Common myeloid progenitor, CD34-positive (primary cell): ENCODE data around the gene TICAM1.
"Not testable (repeated sequence)": the region's sequence is repeated elsewhere in the genome, so short reads cannot be mapped to it uniquely, and the experiment has no call there.

Experiments used
- CTCF ChIA-PET: fragments of 350-600 bp; sonication (Branson Sonifier 250); formaldehyde crosslinking; loops from one replicate; lab custom pipeline; 2021; ENCODE audit warnings: antibody characterized with exemption; lab: Charles Lee
- POLR2A ChIA-PET: fragments of 350-600 bp; sonication (Branson Sonifier 250); formaldehyde crosslinking; loops from one replicate; lab custom pipeline; 2021; ENCODE audit warnings: antibody characterized with exemption; lab: Charles Lee
- DNase-seq, 3 donors: peaks; one replicate each; pipeline versions ENCODE4 v3.0.0 to v3.0.0-alpha.2; 2013
- H3K27ac ChIP-seq, 2 experiments: 1 replicate in 1 of 2; 2 replicates in 1 of 2; pipeline ENCODE4 v1.7.0; 2013; ENCODE audit warnings: inconsistent platforms in 2 of 2, low read length in 2 of 2, mild to moderate bottlenecking in 2 of 2, low read depth in 1 of 2, moderate library complexity in 1 of 2; ENCODE audit not compliant: severe bottlenecking in 2 of 2, insufficient read depth in 1 of 2, poor library complexity in 1 of 2
- H3K27me3 ChIP-seq, 5 experiments: replicated peaks in 2 of 5; 1 replicate in 3 of 5; 2 replicates in 2 of 5; pipeline versions ENCODE4 v1.6.1 to v1.7.0; 2013; ENCODE audit warnings: low read length in 4 of 5, mild to moderate bottlenecking in 2 of 5, moderate library complexity in 2 of 5, inconsistent platforms in 1 of 5; ENCODE audit not compliant: insufficient read depth in 5 of 5, control insufficient read depth in 4 of 5
- H3K36me3 ChIP-seq, 4 experiments: 1 replicate in 2 of 4; 2 replicates in 2 of 4; pipeline versions ENCODE4 v1.6.1 to v1.7.0; 2013; ENCODE audit warnings: low read length in 3 of 4, control low read depth in 1 of 4, mild to moderate bottlenecking in 1 of 4; ENCODE audit not compliant: control insufficient read depth in 4 of 4, insufficient read depth in 4 of 4
- H3K4me1 ChIP-seq, 4 experiments: 1 replicate in 3 of 4; 2 replicates in 1 of 4; pipeline versions ENCODE4 v1.6.1 to v1.7.1; 2013; ENCODE audit warnings: low read length in 3 of 4, mild to moderate bottlenecking in 3 of 4, control low read depth in 1 of 4, inconsistent platforms in 1 of 4, moderate library complexity in 1 of 4; ENCODE audit not compliant: control insufficient read depth in 4 of 4, insufficient read depth in 4 of 4; ENCODE audit errors: control extremely low read depth in 1 of 4
- H3K4me3 ChIP-seq, 7 experiments: 1 replicate in 4 of 7; 2 replicates in 3 of 7; pipeline versions ENCODE4 v1.5.1 to v1.7.0; 2013; ENCODE audit warnings: mild to moderate bottlenecking in 7 of 7, low read length in 6 of 7, moderate library complexity in 6 of 7, inconsistent platforms in 2 of 7, low read depth in 2 of 7, control low read depth in 1 of 7; ENCODE audit not compliant: insufficient read depth in 4 of 7, control insufficient read depth in 1 of 7; ENCODE audit errors: extremely low read depth in 1 of 7
- H3K9me3 ChIP-seq, 5 experiments: 1 replicate in 4 of 5; 2 replicates in 1 of 5; pipeline versions ENCODE4 v1.6.1 to v1.7.1; 2013; ENCODE audit warnings: low read length in 4 of 5, mild to moderate bottlenecking in 2 of 5, inconsistent platforms in 1 of 5, low read depth in 1 of 5, moderate library complexity in 1 of 5; ENCODE audit not compliant: control insufficient read depth in 4 of 5, insufficient read depth in 2 of 5; ENCODE audit errors: control extremely low read depth in 1 of 5
- WGBS: methylation state at CpG from one replicate; pipeline ENCODE4 v1.1.5; 2013; ENCODE audit not compliant: insufficient coverage; 5-methylcytosine and 5-hydroxymethylcytosine counted together

The TICAM1 gene

DNA sequence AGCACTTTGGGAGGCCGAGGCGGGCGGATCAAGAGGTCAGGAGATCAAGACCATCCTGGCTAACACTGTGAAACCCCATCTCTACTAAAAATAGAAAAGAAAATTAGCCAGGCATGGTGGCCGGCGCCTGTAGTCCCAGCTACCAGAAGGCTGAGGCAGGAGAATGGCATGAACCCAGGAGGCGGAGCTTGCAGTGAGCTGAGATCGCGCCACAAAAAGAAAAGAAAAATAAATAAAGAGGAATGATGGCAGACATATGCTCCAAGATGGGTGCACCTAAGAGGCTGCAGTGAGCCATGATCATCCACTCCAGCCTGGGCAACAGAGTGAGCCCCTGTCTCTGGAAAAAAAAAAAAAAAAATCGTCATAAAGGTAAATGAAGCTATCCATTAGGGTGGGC is 14.5 kb upstream of the TICAM1 start:
- not testable (repeated sequence) for H3K27me3 ChIP-seq, H3K9me3 ChIP-seq, H3K4me1 ChIP-seq, H3K27ac ChIP-seq, DNase-seq, H3K4me3 ChIP-seq
- POLR2A ChIA-PET: interaction anchor here (0.6 to 0.7 kb wide), 5 partner anchors 17 to 275 kb away, joined by 3 to 6 read pairs (median 3); no protein-coding TSS in a partner anchor
- 100% methylated on average over 5 of the region's 9 CpGs for WGBS
- peaks cover 15 to 64% (median 42%) of the 10 kb centered on the region in 4 experiments for H3K36me3 ChIP-seq
- CTCF ChIA-PET: interaction anchor here (0.6 to 4.9 kb wide), 5 partner anchors 14 to 36 kb away, joined by 3 to 30 read pairs (median 3); no protein-coding TSS in a partner anchor

DNA sequence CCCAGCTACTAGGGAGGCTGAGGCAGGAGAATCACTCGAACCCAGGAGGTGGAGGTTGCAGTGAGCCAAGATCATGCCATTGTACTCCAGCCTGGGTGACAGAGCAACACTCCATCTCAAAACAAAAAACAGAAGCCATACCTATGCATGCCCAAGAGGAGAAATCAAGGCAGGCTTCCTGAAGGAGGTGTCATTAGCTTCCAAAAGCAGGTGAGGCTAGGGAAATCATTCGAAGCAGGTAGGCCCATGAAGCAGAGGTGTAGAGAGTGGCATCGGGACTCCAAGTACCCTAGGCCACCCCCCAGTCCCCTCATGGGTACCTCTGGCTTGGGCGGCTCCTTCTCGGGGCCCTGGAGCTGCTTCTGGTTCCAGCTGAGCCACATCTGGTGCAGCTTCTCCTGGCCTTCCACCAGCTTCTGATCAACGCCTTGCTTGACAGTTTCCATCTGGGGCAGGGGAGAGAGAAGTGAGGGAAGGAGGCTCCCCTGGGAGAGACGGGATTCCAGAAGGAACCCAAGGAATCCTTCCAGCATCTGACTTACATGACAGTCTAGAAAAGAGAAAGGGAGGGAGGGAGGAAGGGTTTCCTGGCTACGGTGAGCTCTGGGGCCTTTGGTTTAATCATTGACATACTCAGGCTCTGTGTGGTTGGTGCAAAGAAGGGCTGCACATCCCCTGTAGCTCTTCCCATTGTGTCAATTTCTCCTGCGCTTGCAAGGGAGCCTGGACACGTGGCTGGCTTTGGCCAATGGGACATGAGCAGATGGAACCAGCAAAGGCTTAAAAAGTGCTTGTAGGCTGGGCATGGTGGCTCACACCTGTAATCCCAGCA is 13.1 kb upstream of the TICAM1 start:
- H3K36me3 ChIP-seq: peaks cover 12 to 66% (median 41%) of the 10 kb centered on the region in 4 experiments

DNA sequence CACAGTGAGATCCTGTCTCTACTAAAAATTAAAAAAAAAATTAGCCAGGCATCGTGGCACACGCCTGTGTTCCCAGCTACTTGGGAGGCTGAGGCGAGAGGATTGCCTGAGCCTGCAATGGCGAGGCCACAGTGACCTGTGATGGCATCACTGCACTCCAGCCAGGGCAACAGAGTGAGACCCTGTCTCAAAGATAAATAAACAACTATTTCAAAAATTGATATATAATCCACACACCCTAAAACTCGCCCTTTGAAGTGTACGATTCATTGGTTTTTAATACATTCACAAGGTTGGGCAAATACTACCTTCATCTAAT is 12.1 kb upstream of the TICAM1 start:
- POLR2A ChIA-PET: interaction anchor here (0.7 kb wide), 1 partner anchor 15 kb away, joined by 3 read pairs; no protein-coding TSS in a partner anchor
- Histone ChIP-seq H3K4me3 (no peak overlapping the region), H3K36me3 (peaks cover 16 to 67% (median 44%) of the 10 kb centered on the region in 4 experiments), H3K27ac (no peak overlapping the region), H3K9me3 (no peaks in the 10 kb centered on the region), H3K4me1 (peaks cover 0 to 9% (median 4%) of the 10 kb centered on the region in 4 experiments), H3K27me3 (no peaks in the 10 kb centered on the region)
- DNase-seq: no peak
- CTCF ChIA-PET: interaction anchor here (1.0 to 4.9 kb wide), 4 partner anchors 11 to 34 kb away, joined by 3 to 30 read pairs (median 4); no protein-coding TSS in a partner anchor
- 100% methylated on average over 6 of the region's 6 CpGs for WGBS

More for the DNA sequence above, 13.1 kb upstream of the TICAM1 start:
- Histone ChIP-seq H3K4me3 (no peak overlapping the region), H3K4me1 (peaks cover 0 to 9% (median 4%) of the 10 kb centered on the region in 4 experiments), H3K27me3 (no peaks in the 10 kb centered on the region), H3K9me3 (no peaks in the 10 kb centered on the region), H3K27ac (no peak overlapping the region)
- ChIA-PET POLR2A (no interaction called here), CTCF (interaction anchor here (1.0 to 4.9 kb wide), 5 partner anchors 10 to 35 kb away, joined by 3 to 30 read pairs (median 4); no protein-coding TSS in a partner anchor)
- no peak for DNase-seq
- WGBS: 96% methylated on average over 6 of the region's 10 CpGs

DNA sequence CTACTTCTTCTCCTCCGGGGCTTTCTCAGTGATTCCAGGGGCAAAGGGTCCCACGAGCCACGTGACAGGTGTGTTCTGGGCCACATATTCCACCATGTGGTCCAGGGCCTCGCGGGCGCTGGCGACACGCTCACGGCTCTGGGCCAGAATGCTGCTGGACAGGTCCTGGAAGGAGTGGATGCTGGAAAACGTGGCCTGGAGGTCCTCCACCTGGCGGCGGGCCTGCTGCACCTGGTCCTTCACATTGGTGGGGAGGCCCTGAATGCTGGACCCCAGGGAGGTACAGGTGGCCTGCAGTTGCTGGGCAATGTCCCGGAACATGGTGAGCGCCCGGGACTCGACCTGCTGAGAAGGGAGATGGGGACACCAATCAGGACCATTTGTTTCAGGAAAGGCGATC is 7.7 kb upstream of the TICAM1 start:
- ChIA-PET POLR2A (no interaction called here), CTCF (interaction anchor here (1.3 to 2.9 kb wide), 2 partner anchors 11 to 30 kb away, joined by 6 to 16 read pairs; no protein-coding TSS in a partner anchor)
- peaks cover 0 to 9% (median 4%) of the 10 kb centered on the region in 4 experiments for H3K4me1 ChIP-seq

DNA sequence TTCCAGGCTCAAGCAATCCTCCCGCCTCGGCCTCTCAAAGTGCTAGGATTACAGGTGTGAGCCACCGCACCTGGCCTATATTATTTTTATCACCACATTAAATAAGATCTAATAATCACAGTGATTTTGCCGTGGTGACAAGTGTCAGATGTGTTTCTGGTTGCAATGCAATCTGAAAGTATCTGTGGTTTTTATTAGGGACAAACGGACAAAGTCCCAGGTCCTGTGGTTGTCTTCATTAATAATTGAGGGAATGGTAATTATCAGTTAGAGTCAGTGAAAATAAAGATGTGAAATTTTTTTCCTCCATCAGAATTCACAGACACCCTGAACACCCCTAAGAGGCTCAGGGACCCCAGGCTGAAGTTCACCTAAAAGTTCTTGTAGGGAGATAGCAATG is 1.3 kb upstream of the TICAM1 start:
- Histone ChIP-seq H3K27ac (no peak overlapping the region), H3K36me3 (peaks cover 0 to 6% (median under 1%) of the 10 kb centered on the region in 4 experiments), H3K4me3 (no peak overlapping the region), H3K27me3 (no peaks in the 10 kb centered on the region), H3K4me1 (peaks cover 0 to 19% (median 14%) of the 10 kb centered on the region in 4 experiments), H3K9me3 (no peaks in the 10 kb centered on the region)
- no peak for DNase-seq
- ChIA-PET CTCF (interaction anchor here (1.2 to 7.5 kb wide), 2 partner anchors 24 kb away, joined by 3 to 73 read pairs; no protein-coding TSS in a partner anchor), POLR2A (interaction anchor here (0.7 kb wide), 1 partner anchor 139 kb away, joined by 5 read pairs; no protein-coding TSS in a partner anchor)
- 100% methylated on average over 1 of the region's 5 CpGs for WGBS

More for the DNA sequence above, 7.7 kb upstream of the TICAM1 start:
- Histone ChIP-seq H3K9me3 (no peaks in the 10 kb centered on the region), H3K27me3 (no peaks in the 10 kb centered on the region), H3K27ac (no peak overlapping the region), H3K4me3 (no peak overlapping the region), H3K36me3 (peaks cover 6 to 48% (median 27%) of the 10 kb centered on the region in 4 experiments)
- 96% methylated on average over 15 of the region's 17 CpGs for WGBS
- DNase-seq: no peak

DNA sequence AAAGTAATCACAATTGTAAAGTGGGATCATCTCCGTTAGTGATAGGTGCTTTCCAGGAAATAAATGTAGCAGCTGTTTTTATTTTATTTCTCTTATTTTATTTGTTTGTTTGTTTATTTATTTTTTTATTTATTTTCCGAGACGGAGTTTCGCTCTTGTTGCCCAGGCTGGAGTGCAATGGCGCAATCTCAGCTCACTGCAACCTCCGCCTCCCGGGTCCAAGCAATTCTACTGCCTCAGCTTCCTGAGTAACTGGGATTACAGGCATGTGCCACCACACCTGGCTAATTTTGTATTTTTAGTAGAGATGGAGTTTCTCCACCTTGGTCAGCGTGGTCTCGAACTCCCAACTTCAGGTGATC is 448 bp upstream of the TICAM1 start:
- CTCF ChIA-PET: interaction anchor here (0.9 to 7.5 kb wide), 3 partner anchors 20 to 26 kb away, joined by 3 to 73 read pairs (median 5); no protein-coding TSS in a partner anchor
- POLR2A ChIA-PET: interaction anchor here (0.7 kb wide), 1 partner anchor 140 kb away, joined by 5 read pairs; no protein-coding TSS in a partner anchor
- 100% methylated on average over 2 of the region's 9 CpGs for WGBS

More for the DNA sequence above, 448 bp upstream of the TICAM1 start:
- Histone ChIP-seq H3K4me3 (peak overlapping the region; percentile 64 to 96 (median 88)), H3K27ac (peak overlapping the region in 1 of 2 experiments; percentile 79), H3K4me1 (peaks cover 0 to 19% (median 14%) of the 10 kb centered on the region in 4 experiments)
- DNase-seq, H3K27me3 ChIP-seq, H3K9me3 ChIP-seq, H3K36me3 ChIP-seq: not testable (repeated sequence)
